OCI-LY7 (cell line): Measurements from ENCODE around the gene TTR. TPM values are rescaled to one million over a fixed set of nuclear protein-coding genes. Genes with fewer than 3 reads are reported as not detected.
A peak's percentile ranks its signal among the peaks of the same experiment; 100 is the strongest.

Experiments used
- BruUV-seq: library from RNA; stranded (reverse); fragments of 400-500 nt; replicated peaks from 2 replicates; lab custom pipeline; 2021; lab: Mats Ljungman, UMichigan
- CTCF ChIA-PET: fragments of 300-600 bp; sonication (Branson Sonifier 250); formaldehyde crosslinking; loops from one replicate; lab custom pipeline; 2022; ENCODE audit warnings: antibody characterized with exemption; ENCODE audit not compliant: unreplicated experiment; lab: Charles Lee
- POLR2A ChIA-PET: fragments of 300-600 bp; sonication (Branson Sonifier 250); formaldehyde crosslinking; loops from one replicate; lab custom pipeline; 2022; ENCODE audit warnings: antibody characterized with exemption; lab: Charles Lee
- DNase-seq: peaks from one replicate; pipeline ENCODE4 v3.0.0-alpha.2; 2015; ENCODE audit warnings: low spot score
- H2AFZ ChIP-seq: fragments of 200-600 bp; sonication (generic), shearing (Covaris generic); 2 replicates; pipeline ENCODE4 v1.6.1; 2014; ENCODE audit warnings: mild to moderate bottlenecking, antibody characterized with exemption, low read length, moderate library complexity
- H3K27ac ChIP-seq: fragments of 200-600 bp; sonication (generic); 2 replicates; pipeline ENCODE4 v1.5.1; 2014; ENCODE audit warnings: mixed run types, low read depth, mild to moderate bottlenecking, moderate library complexity, low read length, inconsistent platforms; ENCODE audit not compliant: poor library complexity, severe bottlenecking
- H3K36me3 ChIP-seq: fragments of 200-600 bp; sonication (generic); 2 replicates; pipeline ENCODE4 v1.6.1; 2014; ENCODE audit warnings: mild to moderate bottlenecking, antibody characterized with exemption, low read length, moderate library complexity, mixed read lengths; ENCODE audit not compliant: insufficient read depth
- H3K4me1 ChIP-seq: fragments of 200-600 bp; sonication (generic); 2 replicates; pipeline ENCODE4 v1.5.1; 2014; ENCODE audit warnings: mild to moderate bottlenecking, low read length; ENCODE audit not compliant: insufficient read depth, poor library complexity, severe bottlenecking
- H3K4me2 ChIP-seq: fragments of 200-600 bp; sonication (generic); 2 replicates; pipeline ENCODE4 v1.6.1; 2014; ENCODE audit warnings: mild to moderate bottlenecking, low read length
- H3K4me3 ChIP-seq: fragments of 200-600 bp; sonication (generic); 2 replicates; pipeline ENCODE4 v1.5.1; 2014; ENCODE audit warnings: mild to moderate bottlenecking, low read depth, low read length; ENCODE audit not compliant: poor library complexity, severe bottlenecking
- H3K79me2 ChIP-seq: fragments of 200-600 bp; sonication (generic); 2 replicates; pipeline ENCODE4 v1.6.1; 2016; ENCODE audit warnings: low read depth, mild to moderate bottlenecking, low read length, moderate library complexity, mixed read lengths; ENCODE audit not compliant: insufficient read depth
- H3K9me2 ChIP-seq: fragments of 200-600 bp; sonication (generic); 2 replicates; pipeline ENCODE4 v1.6.1; 2016; ENCODE audit warnings: mild to moderate bottlenecking, low read length, mixed read lengths; ENCODE audit not compliant: insufficient read depth
- H3K9me3 ChIP-seq: fragments of 200-600 bp; sonication (generic); 2 replicates; pipeline ENCODE4 v1.6.1; 2014; ENCODE audit warnings: mild to moderate bottlenecking, mixed run types, low read length, mixed read lengths
- H4K20me1 ChIP-seq: fragments of 200-600 bp; sonication (generic); 2 replicates; pipeline ENCODE4 v1.6.1; 2014; ENCODE audit warnings: mild to moderate bottlenecking, antibody characterized with exemption, low read length, moderate library complexity, mixed read lengths; ENCODE audit not compliant: insufficient read depth
- CTCF ChIP-seq: fragments of 200-600 bp; sonication (generic); conservative IDR thresholded peaks from 2 replicates; pipeline ENCODE4 v1.5.1; 2014; ENCODE audit warnings: mild to moderate bottlenecking, antibody characterized with exemption, low read length, moderate library complexity, mixed read lengths
- EZH2phosphoT487 ChIP-seq: fragments of 200-600 bp; sonication (generic); IDR thresholded peaks from 2 replicates; pipeline ENCODE4 v1.6.1; 2018; ENCODE audit warnings: low read depth, borderline replicate concordance, mild to moderate bottlenecking, mixed run types, antibody characterized with exemption, low read length, moderate library complexity, mixed read lengths
- intact Hi-C: fragments of 100-400 bp; cut with micrococcal nuclease; formaldehyde crosslinking; loops from one replicate; pipeline ENCODE4 v1.10.0; 2022; ENCODE audit not compliant: unreplicated experiment
- total RNA-seq, 2 experiments: library from RNA; depleted of rRNA in 1 of 2; stranded (reverse); fragments of >200 nt in 1 of 2; shearing (Covaris generic) in 1 of 2; gene quantifications; 2 replicates each; pipeline ENCODE4 v1.2.3, GENCODE V29; 2014 to 2022

The TTR gene
- total RNA-seq, 2 experiments from 2014 or later = not detected

DNA sequence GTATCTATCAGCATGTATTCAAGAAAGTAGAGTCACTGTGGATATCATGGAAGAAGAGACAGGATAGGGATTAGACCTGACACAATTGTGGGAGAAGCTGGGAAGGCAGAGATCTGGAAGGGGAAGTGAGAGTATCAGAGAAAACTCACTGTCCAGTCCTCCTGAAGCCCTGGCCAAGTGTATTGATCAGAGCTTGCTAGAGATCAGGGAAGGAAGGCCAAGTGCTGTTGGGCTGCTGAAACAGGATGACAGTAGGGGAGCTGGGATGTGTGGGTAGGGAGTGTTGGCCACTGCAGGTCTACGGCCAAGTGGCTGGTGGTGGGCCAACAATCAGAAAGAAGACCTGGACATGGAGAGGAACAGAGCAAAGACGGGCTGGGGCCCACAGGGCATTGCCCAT is 26.3 kb upstream of the TTR start:
- TF ChIP-seq EZH2phosphoT487 = no peak
- TF ChIP-seq CTCF = no peak
- H4K20me1 ChIP-seq = no peaks in the 10 kb centered on the region
- H3K4me1 ChIP-seq = peaks cover 3% of the 10 kb centered on the region
- no peaks in the 10 kb centered on the region for H3K36me3 ChIP-seq
- no peaks in the 10 kb centered on the region for H3K79me2 ChIP-seq
- CTCF ChIA-PET = no interaction called here
- no peak overlapping the region for H2AFZ ChIP-seq
- DNase-seq = no peak
- H3K9me3 ChIP-seq = no peaks in the 10 kb centered on the region
- no peaks in the 10 kb centered on the region for H3K9me2 ChIP-seq
- no TSS peak for BruUV-seq
- H3K4me2 ChIP-seq = no peak overlapping the region
- H3K27ac ChIP-seq = no peak overlapping the region
- intact Hi-C loops = no loop called here
- POLR2A ChIA-PET = no interaction called here
- H3K4me3 ChIP-seq = no peak overlapping the region

- H4K20me1 ChIP-seq = no peaks in the 10 kb centered on the region
- intact Hi-C loops = no loop called here
- TF ChIP-seq CTCF (no peak), EZH2phosphoT487 (no peak)
- H3K27ac ChIP-seq = no peak overlapping the region
- no TSS peak for BruUV-seq
- no peaks in the 10 kb centered on the region for H3K79me2 ChIP-seq
- no peaks in the 10 kb centered on the region for H3K9me2 ChIP-seq
- ChIA-PET CTCF (no interaction called here), POLR2A (no interaction called here)
- H3K4me3 ChIP-seq = no peak overlapping the region
- peaks cover 3% of the 10 kb centered on the region for H3K4me1 ChIP-seq
- H3K4me2 ChIP-seq = no peak overlapping the region
- no peaks in the 10 kb centered on the region for H3K36me3 ChIP-seq
- H3K9me3 ChIP-seq = no peaks in the 10 kb centered on the region
- no peak for DNase-seq
- peak overlapping the region; percentile 57; the same call in 1 of the 2 replicates for H2AFZ ChIP-seq
These were observed 25.7 kb upstream of the TTR start for GRCh38 chr18:31565782-31566512.

DNA sequence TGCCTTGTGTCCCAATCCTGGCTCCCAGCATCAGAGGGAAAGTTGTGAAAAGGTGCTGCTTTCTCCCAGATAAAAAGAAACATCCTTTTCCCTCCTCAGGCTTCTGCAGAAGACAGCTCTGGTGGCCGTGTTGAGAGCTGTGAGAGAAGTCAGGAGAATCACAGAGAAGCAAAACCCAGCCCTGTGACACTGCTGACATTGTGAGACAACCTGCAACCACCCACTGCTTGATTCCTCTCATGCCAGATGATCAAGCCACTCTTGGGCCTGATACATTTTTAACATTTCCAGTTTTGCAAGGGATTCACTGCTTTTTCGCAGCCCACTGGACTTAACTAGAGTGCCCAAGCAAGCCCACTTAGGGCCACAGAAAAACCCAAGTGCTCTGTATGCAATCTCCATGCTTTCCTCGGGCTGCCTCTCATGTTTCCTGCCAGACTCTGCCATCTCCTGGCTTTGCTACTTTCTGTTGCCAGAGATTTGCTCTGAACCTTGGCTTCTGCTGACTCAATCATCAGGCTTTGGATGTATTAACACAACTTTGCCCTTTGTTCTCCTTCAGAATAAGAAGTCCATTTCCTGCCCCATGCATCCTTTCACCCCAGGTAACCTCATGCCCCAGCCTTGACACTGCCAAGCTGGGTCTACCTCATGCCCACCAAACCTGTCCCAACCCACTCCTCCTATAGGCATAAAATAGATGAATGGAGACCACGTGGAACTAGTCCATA is 24.9 kb upstream of the TTR start:
- Histone ChIP-seq H3K36me3 (no peaks in the 10 kb centered on the region), H3K9me3 (no peaks in the 10 kb centered on the region), H4K20me1 (no peaks in the 10 kb centered on the region), H3K9me2 (no peaks in the 10 kb centered on the region), H3K4me2 (no peak overlapping the region), H2AFZ (peak overlapping the region; percentile 57; the same call in 1 of the 2 replicates), H3K79me2 (no peaks in the 10 kb centered on the region), H3K4me3 (no peak overlapping the region), H3K27ac (no peak overlapping the region), H3K4me1 (peaks cover 6% of the 10 kb centered on the region)
- ChIA-PET POLR2A (no interaction called here), CTCF (no interaction called here)
- no peak for DNase-seq
- no TSS peak for BruUV-seq
- intact Hi-C loops = no loop called here
- TF ChIP-seq CTCF = no peak
- no peak for TF ChIP-seq EZH2phosphoT487
